ENCODE data around the gene TMEM163.

Gene TMEM163

DNA sequence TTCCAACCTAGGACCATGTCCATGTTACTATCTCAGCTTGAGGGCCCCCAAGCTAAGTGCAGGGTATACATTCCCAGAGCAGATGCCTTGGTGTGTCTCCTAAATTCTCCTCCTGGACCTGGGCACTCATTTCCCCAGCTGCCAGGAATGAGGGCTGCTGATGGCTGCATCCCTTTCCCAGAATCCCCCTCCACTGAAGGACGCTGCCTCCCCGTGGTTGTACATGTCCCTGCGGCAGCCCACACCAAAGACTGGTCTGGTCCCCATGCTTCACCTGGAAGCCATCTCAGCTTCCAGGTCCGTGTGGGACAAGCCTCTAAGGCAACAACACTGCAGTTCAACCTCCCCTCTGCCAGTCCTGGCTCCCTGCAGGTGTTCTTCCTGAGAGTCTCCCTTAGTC is 14.6 kb downstream of the TMEM163 start:
- TF ChIP-seq EGR1 (IDR thresholded peaks at IDR 0.05) (no peak), REST (IDR thresholded peaks at IDR 0.05; ENCODE audit: low read depth) (no peak), YY1 (IDR thresholded peaks at IDR 0.05; ENCODE audit: low read depth) (no peak), USF1 (IDR thresholded peaks at IDR 0.05) (no peak), CEBPB (IDR thresholded peaks at IDR 0.05) (no peak), TAF1 (IDR thresholded peaks at IDR 0.05; ENCODE audit: low read depth) (no peak), ZBTB7A (IDR thresholded peaks at IDR 0.05; ENCODE audit: low read depth) (no peak), FOXM1 (IDR thresholded peaks at IDR 0.05; ENCODE audit: borderline replicate concordance, low read depth) (no peak), EP300 (IDR thresholded peaks at IDR 0.05; ENCODE audit: borderline replicate concordance) (no peak), TCF12 (IDR thresholded peaks at IDR 0.05; ENCODE audit: low read depth) (no peak), MAX (IDR thresholded peaks at IDR 0.05) (no peak), NFIC (IDR thresholded peaks at IDR 0.05) (no peak), TEAD4 (IDR thresholded peaks at IDR 0.05) (no peak), CREB1 (IDR thresholded peaks at IDR 0.05; ENCODE audit: low read depth) (no peak), RAD21 (IDR thresholded peaks at IDR 0.05; ENCODE audit: low read depth) (no peak)

GRCh38 chr2:134703426-134703825 is 15.4 kb downstream of the TMEM163 start:
- TF ChIP-seq MAX (IDR thresholded peaks at IDR 0.05) = no peak
- no peak for TF ChIP-seq USF1 (IDR thresholded peaks at IDR 0.05)
- no peak for TF ChIP-seq NFIC (IDR thresholded peaks at IDR 0.05)
- TF ChIP-seq RAD21 (IDR thresholded peaks at IDR 0.05; ENCODE audit: low read depth) = no peak
- TF ChIP-seq FOXM1 (IDR thresholded peaks at IDR 0.05; ENCODE audit: borderline replicate concordance, low read depth) = no peak
- TF ChIP-seq EP300 (IDR thresholded peaks at IDR 0.05; ENCODE audit: borderline replicate concordance) = no peak
- no peak for TF ChIP-seq YY1 (IDR thresholded peaks at IDR 0.05; ENCODE audit: low read depth)
- no peak for TF ChIP-seq CEBPB (IDR thresholded peaks at IDR 0.05)
- no peak for TF ChIP-seq TAF1 (IDR thresholded peaks at IDR 0.05; ENCODE audit: low read depth)
- no peak for TF ChIP-seq REST (IDR thresholded peaks at IDR 0.05; ENCODE audit: low read depth)
- TF ChIP-seq TEAD4 (IDR thresholded peaks at IDR 0.05) = no peak
- no peak for TF ChIP-seq ZBTB7A (IDR thresholded peaks at IDR 0.05; ENCODE audit: low read depth)
- no peak for TF ChIP-seq EGR1 (IDR thresholded peaks at IDR 0.05)

DNA sequence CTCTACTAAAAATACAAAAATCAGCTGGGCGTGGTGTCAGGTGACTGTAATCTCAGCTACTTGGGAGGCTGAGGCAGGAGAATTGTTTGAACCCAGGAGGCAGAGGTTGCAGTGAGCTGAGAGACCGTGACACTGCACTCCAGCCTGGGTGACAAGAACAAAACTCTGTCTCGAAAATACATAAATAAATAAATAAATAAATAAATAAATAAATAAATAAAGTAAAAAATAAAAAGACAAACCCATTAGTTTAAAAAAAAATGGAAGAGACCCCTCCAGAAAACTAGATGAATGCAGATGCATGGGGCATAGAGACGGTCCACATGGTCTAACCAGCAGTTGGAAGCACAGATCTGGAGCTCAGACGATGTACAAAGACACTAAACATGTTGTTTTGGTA is 18.1 kb downstream of the TMEM163 start:
- TF ChIP-seq NFIC (IDR thresholded peaks at IDR 0.05) = no peak
- no peak for TF ChIP-seq TCF12 (IDR thresholded peaks at IDR 0.05; ENCODE audit: low read depth)
- TF ChIP-seq TEAD4 (IDR thresholded peaks at IDR 0.05) = no peak
- no peak for TF ChIP-seq CEBPB (IDR thresholded peaks at IDR 0.05)
- TF ChIP-seq FOXM1 (IDR thresholded peaks at IDR 0.05; ENCODE audit: borderline replicate concordance, low read depth) = no peak
- TF ChIP-seq USF1 (IDR thresholded peaks at IDR 0.05) = no peak
- TF ChIP-seq RAD21 (IDR thresholded peaks at IDR 0.05; ENCODE audit: low read depth) = no peak
- no peak for TF ChIP-seq REST (IDR thresholded peaks at IDR 0.05; ENCODE audit: low read depth)
- no peak for TF ChIP-seq MAX (IDR thresholded peaks at IDR 0.05)
- TF ChIP-seq EP300 (IDR thresholded peaks at IDR 0.05; ENCODE audit: borderline replicate concordance) = no peak
- TF ChIP-seq ZBTB7A (IDR thresholded peaks at IDR 0.05; ENCODE audit: low read depth) = no peak
- no peak for TF ChIP-seq TAF1 (IDR thresholded peaks at IDR 0.05; ENCODE audit: low read depth)
- no peak for TF ChIP-seq YY1 (IDR thresholded peaks at IDR 0.05; ENCODE audit: low read depth)
- TF ChIP-seq CREB1 (IDR thresholded peaks at IDR 0.05; ENCODE audit: low read depth) = no peak
- TF ChIP-seq EGR1 (IDR thresholded peaks at IDR 0.05) = no peak

DNA sequence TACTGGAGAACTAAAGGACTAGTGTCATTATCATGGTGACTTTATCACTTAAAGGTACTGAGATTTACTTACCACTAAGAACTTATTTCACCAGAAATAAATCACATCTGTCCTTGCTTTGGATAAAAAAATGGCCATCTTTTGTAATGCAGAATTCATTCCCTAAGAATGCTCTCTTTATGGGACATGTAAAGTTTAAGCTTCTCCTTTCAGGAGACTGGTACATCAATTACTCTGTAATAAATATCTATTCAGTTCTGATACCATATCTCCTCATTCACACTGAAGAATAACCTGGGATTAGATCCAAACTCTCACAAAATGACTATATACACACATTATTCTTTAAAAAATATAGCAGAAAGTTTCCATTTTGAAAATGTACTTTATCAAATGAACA is 24.4 kb downstream of the TMEM163 start:
- TF ChIP-seq FOXM1 (IDR thresholded peaks at IDR 0.05; ENCODE audit: borderline replicate concordance, low read depth) (no peak), USF1 (IDR thresholded peaks at IDR 0.05) (no peak), CREB1 (IDR thresholded peaks at IDR 0.05; ENCODE audit: low read depth) (no peak), MAX (IDR thresholded peaks at IDR 0.05) (no peak), RAD21 (IDR thresholded peaks at IDR 0.05; ENCODE audit: low read depth) (no peak), EP300 (IDR thresholded peaks at IDR 0.05; ENCODE audit: borderline replicate concordance) (no peak), CEBPB (IDR thresholded peaks at IDR 0.05) (no peak), EGR1 (IDR thresholded peaks at IDR 0.05) (no peak), ZBTB7A (IDR thresholded peaks at IDR 0.05; ENCODE audit: low read depth) (no peak), TAF1 (IDR thresholded peaks at IDR 0.05; ENCODE audit: low read depth) (no peak), YY1 (IDR thresholded peaks at IDR 0.05; ENCODE audit: low read depth) (no peak), TCF12 (IDR thresholded peaks at IDR 0.05; ENCODE audit: low read depth) (no peak), TEAD4 (IDR thresholded peaks at IDR 0.05) (no peak), REST (IDR thresholded peaks at IDR 0.05; ENCODE audit: low read depth) (no peak), NFIC (IDR thresholded peaks at IDR 0.05) (no peak)
